GM12872 (cell line): ENCODE data around the gene RMDN2.

Source experiments
- TF ChIP-seq, protein P1 (sequence below): IDR thresholded peaks from 3 replicates; pipeline ENCODE4 v1.5.1; 2011; ENCODE audit warnings: low read depth, mild to moderate bottlenecking, low read length, moderate library complexity; ENCODE audit not compliant: insufficient read depth

Gene RMDN2

DNA sequence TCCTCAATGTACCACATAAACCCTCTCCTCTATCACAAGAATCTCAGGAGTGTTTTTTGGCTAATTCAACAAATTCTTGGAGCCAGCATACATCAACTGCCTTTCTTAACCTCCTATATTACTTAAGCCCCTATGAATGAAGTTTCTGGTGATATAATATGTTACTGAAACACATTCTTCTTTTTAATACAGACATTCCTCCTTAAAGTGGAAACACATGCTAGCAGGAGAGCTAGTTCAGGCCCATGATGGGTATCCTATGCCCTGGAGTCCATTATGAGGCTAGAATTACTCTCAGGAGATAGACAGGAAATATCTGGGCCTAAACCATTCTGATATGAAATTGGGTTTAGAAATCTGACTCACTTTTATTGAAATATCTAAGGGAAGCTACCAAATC lies 26.6 kb upstream of the RMDN2 start:
- TF ChIP-seq, protein P1, sequence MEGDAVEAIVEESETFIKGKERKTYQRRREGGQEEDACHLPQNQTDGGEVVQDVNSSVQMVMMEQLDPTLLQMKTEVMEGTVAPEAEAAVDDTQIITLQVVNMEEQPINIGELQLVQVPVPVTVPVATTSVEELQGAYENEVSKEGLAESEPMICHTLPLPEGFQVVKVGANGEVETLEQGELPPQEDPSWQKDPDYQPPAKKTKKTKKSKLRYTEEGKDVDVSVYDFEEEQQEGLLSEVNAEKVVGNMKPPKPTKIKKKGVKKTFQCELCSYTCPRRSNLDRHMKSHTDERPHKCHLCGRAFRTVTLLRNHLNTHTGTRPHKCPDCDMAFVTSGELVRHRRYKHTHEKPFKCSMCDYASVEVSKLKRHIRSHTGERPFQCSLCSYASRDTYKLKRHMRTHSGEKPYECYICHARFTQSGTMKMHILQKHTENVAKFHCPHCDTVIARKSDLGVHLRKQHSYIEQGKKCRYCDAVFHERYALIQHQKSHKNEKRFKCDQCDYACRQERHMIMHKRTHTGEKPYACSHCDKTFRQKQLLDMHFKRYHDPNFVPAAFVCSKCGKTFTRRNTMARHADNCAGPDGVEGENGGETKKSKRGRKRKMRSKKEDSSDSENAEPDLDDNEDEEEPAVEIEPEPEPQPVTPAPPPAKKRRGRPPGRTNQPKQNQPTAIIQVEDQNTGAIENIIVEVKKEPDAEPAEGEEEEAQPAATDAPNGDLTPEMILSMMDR = no peak

DNA sequence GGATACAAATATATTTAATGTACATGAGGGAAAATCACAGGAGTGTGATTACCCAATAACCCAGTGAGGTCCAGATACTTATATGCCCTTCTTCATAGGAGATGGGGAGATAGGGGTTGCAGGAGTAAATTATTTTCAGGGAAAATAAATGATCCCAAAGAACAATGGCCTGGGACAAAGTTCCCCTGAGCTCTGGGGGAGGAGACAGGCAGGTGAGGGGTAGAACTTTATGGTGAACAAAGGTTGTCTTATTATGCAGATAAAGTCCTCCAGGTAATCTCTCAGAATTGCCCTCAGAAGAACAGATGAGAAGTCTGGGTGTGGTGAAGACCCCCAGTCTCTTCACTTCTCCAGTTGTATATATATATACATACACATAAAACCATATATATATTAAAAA lies 22.1 kb upstream of the RMDN2 start:
- TF ChIP-seq, protein P1 = no peak

DNA sequence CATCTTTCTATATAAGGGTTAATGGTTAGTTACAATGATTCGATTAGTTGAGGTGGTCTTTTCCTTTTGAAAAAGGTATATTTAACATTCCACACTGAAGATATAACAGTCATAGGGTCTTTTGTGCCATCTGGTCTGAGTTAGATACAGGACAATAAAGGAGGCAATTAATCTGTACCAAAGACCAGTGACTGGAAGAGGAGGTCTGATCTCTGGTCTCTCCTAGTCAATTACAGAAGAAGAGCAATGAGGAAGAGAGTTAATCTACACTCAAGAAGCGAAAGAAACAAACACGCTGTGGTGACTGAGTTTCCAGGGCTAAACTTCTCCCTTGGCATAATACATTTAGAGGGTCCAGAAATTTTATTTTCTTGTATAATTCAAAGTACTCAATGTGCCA lies 20.7 kb upstream of the RMDN2 start:
- TF ChIP-seq, protein P1 = no peak

DNA sequence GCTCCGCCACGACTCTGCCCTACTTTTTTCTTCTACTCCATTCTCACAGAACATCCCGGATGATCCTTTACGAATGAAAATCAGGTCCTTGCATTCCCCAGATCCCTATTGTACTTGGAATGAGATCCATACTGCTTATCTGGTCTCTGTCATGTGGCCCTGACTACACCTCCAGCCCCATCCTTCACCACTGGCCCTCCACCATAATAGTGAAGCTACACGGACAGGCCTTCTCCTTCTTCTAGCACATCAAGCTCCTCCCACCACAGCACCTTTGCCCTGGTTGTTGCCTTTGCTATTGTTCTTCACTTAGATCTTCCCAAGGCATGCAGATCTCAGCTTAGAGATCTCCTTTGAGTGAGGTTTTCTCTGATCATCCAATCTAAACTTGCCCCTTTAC lies 20.1 kb upstream of the RMDN2 start:
- TF ChIP-seq, protein P1 = no peak

DNA sequence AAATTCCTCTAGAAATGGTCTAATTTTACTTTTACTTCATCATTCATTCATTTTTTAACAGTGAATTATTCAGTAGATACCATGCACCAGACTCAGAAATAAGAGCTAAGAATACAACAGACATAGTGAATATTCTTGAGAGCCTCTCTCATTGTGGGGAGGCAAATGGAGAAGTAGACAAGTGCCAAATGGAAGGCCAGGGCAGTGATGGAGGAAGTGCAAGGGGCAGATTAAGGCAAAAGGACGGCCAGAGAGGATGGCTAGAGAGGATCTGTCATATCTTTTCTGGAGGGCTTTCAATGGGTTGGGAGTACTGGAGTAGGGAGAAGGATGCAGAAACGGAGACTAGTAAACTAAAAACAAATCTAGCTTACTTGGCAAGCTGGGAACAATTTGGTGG lies 19.0 kb upstream of the RMDN2 start:
- TF ChIP-seq, protein P1 = no peak

DNA sequence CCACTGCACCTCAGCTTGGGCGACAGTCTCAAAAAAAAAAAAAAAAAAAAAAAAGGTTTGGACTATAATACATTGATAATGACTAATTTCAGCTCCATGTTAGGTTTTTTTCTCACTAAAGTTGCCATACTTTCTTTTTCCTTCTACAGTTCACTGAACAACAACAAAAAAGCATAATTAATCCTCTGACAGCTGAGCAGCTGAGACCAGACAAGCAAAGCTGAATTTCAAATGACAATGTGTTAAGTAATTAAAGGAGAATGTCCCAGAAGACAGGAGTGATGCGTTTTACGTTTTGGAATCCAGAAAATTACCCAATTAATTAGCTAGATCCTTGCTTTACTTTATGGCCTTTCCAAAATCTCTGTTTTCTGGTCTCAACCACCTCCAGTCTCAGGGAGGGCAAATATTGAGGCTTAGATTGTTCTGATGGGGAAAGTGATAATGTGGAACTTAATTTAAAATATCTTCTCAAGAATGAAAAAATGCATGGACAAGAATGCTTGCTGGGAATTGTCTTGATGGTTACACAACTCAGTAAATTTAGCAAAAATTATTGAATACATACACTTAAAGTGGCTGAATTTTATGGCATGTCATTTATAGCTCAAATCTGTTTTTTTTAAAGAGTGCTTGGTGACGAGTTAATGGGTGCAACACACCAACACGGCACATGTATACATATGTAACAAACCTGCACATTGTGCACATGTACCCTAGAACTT lies 17.4 kb upstream of the RMDN2 start:
- TF ChIP-seq, protein P1 = no peak

DNA sequence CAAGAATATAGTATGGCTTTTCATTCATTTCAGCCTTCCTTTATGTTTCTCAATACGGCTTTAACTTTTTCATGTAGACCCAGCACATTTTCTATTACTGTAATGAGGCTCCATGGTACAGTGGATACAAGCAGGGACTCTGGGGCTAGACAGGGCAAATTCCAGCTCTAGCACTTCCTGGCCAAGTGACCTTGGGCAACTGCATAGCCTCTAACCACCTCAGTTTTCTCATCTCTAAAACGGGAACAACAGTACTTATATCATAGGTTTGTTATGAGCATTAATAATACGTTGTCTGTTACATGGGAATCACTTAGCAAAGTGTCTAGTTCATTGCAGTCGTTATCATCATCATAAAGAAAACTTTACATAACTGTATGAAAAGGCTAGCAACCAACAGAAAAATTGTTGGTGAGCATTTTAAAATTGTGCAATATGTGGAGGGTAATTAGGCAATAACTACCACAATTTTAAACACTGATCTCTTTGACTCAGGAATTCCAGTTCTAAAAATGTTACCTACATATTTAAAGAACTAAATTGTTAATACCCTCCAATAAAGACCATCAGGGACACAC lies 13.7 kb upstream of the RMDN2 start:
- TF ChIP-seq, protein P1 = no peak
